Subcutaneous abdominal adipose tissue (tissue), 5 donors: Measurements from ENCODE around the gene FOLR3.
"Not testable (repeated sequence)": the region's sequence is repeated elsewhere in the genome, so short reads cannot be mapped to it uniquely, and the experiment has no call there.

Experiments used
- H3K27ac ChIP-seq: one replicate; pipeline ENCODE4 v1.7.0; 2013; ENCODE audit warnings: low read depth, mild to moderate bottlenecking, inconsistent platforms, low read length, moderate library complexity
- H3K27me3 ChIP-seq, 5 donors: one replicate each; pipeline ENCODE4 v1.7.0; 2013; ENCODE audit warnings: low read length in 5 of 5, inconsistent platforms in 1 of 5; ENCODE audit not compliant: control insufficient read depth in 5 of 5, insufficient read depth in 4 of 5
- H3K36me3 ChIP-seq, 5 donors: one replicate each; pipeline ENCODE4 v1.7.0; 2013; ENCODE audit warnings: low read length in 5 of 5; ENCODE audit not compliant: control insufficient read depth in 5 of 5, insufficient read depth in 5 of 5
- H3K4me1 ChIP-seq, 5 donors: one replicate each; pipeline ENCODE4 v1.7.0; 2013; ENCODE audit warnings: low read length in 5 of 5, mild to moderate bottlenecking in 3 of 5, moderate library complexity in 1 of 5; ENCODE audit not compliant: control insufficient read depth in 5 of 5, insufficient read depth in 5 of 5
- H3K4me3 ChIP-seq, 5 donors: one replicate each; pipeline ENCODE4 v1.7.0; 2013; ENCODE audit warnings: low read length in 5 of 5, low read depth in 1 of 5
- H3K9ac ChIP-seq, 5 donors: one replicate each; pipeline ENCODE4 v1.7.0; 2013; ENCODE audit warnings: low read length in 5 of 5, mild to moderate bottlenecking in 4 of 5, moderate library complexity in 3 of 5
- H3K9me3 ChIP-seq, 5 donors: one replicate each; pipeline ENCODE4 v1.7.0; 2013; ENCODE audit warnings: low read length in 5 of 5; ENCODE audit not compliant: control insufficient read depth in 5 of 5
- donor health status: healthy.
- donor health status: healthy.
- donor health status: healthy.
- donor health status: healthy.
- donor health status: healthy.

The FOLR3 gene

GRCh38 chr11:72174302-72175070 lies 39.0 kb downstream of the FOLR3 start:
- no peaks in the 10 kb centered on the region for H3K9me3 ChIP-seq
- peaks cover 0 to 3% (median 0%) of the 10 kb centered on the region in 5 donors for H3K27me3 ChIP-seq
- no peak overlapping the region for H3K27ac ChIP-seq
- H3K9ac ChIP-seq: no peak overlapping the region
- no peaks in the 10 kb centered on the region for H3K36me3 ChIP-seq
- H3K4me3 ChIP-seq: no peak overlapping the region
- no peaks in the 10 kb centered on the region for H3K4me1 ChIP-seq

GRCh38 chr11:72177656-72178055 lies 42.1 kb downstream of the FOLR3 start:
- H3K27me3 ChIP-seq: peaks cover 0 to 3% (median 0%) of the 10 kb centered on the region in 5 donors
- no peaks in the 10 kb centered on the region for H3K9me3 ChIP-seq
- no peaks in the 10 kb centered on the region for H3K36me3 ChIP-seq
- H3K9ac ChIP-seq: no peak overlapping the region
- H3K4me3 ChIP-seq: no peak overlapping the region
- H3K27ac ChIP-seq: no peak overlapping the region
- no peaks in the 10 kb centered on the region for H3K4me1 ChIP-seq

- Histone ChIP-seq H3K4me3 (no peak overlapping the region), H3K4me1 (peaks cover 0 to 3% (median 0%) of the 10 kb centered on the region in 5 donors), H3K36me3 (no peaks in the 10 kb centered on the region), H3K9me3 (no peaks in the 10 kb centered on the region), H3K27ac (no peak overlapping the region), H3K27me3 (peaks cover 0 to 3% (median 0%) of the 10 kb centered on the region in 5 donors), H3K9ac (no peak overlapping the region)
These were observed 43.7 kb downstream of the FOLR3 start for GRCh38 chr11:72179049-72179803.

- H3K4me3 ChIP-seq: no peak overlapping the region
- peaks cover 0 to 3% (median 0%) of the 10 kb centered on the region in 5 donors for H3K27me3 ChIP-seq
- H3K9me3 ChIP-seq: no peaks in the 10 kb centered on the region
- no peaks in the 10 kb centered on the region for H3K36me3 ChIP-seq
- H3K9ac ChIP-seq: no peak overlapping the region
- peaks cover 0 to 3% (median 0%) of the 10 kb centered on the region in 5 donors for H3K4me1 ChIP-seq
- H3K27ac ChIP-seq: no peak overlapping the region
These were observed 44.4 kb downstream of the FOLR3 start for GRCh38 chr11:72179804-72180396.

GRCh38 chr11:72180892-72181552 lies 45.5 kb downstream of the FOLR3 start:
- H3K4me1 ChIP-seq, H3K9ac ChIP-seq, H3K27me3 ChIP-seq, H3K4me3 ChIP-seq, H3K9me3 ChIP-seq, H3K36me3 ChIP-seq, H3K27ac ChIP-seq: not testable (repeated sequence)

- not testable (repeated sequence) for H3K9ac ChIP-seq, H3K9me3 ChIP-seq, H3K4me1 ChIP-seq, H3K36me3 ChIP-seq, H3K27ac ChIP-seq, H3K27me3 ChIP-seq, H3K4me3 ChIP-seq
These were observed 46.0 kb downstream of the FOLR3 start for GRCh38 chr11:72181553-72181958.

- peaks cover 0 to 3% (median 0%) of the 10 kb centered on the region in 5 donors for H3K4me1 ChIP-seq
- H3K4me3 ChIP-seq: no peak overlapping the region
- no peaks in the 10 kb centered on the region for H3K36me3 ChIP-seq
- H3K9ac ChIP-seq: no peak overlapping the region
- H3K27ac ChIP-seq: no peak overlapping the region
- no peaks in the 10 kb centered on the region for H3K9me3 ChIP-seq
- no peaks in the 10 kb centered on the region for H3K27me3 ChIP-seq
These were observed 52.7 kb downstream of the FOLR3 start for GRCh38 chr11:72188267-72188666.
